K562 (cell line): ENCODE measurements around the gene MICOS13. TPM values are rescaled to one million over a fixed set of nuclear protein-coding genes. Genes with fewer than 3 reads are reported as not detected.
A peak's percentile ranks its signal among the peaks of the same experiment; 100 is the strongest.

ENCODE experiments used
- ADNP ChIP-seq: fragments of 200-800 bp; sonication (Bioruptor generic); IDR thresholded peaks from 2 replicates; pipeline ENCODE4 v1.6.1; 2016; ENCODE audit warnings: missing genetic modification characterization, missing compliant biosample characterization
- ARID2 ChIP-seq: fragments of 450-650 bp; IDR thresholded peaks from 2 replicates; pipeline ENCODE4 v1.6.1; 2017; ENCODE audit warnings: antibody characterized with exemption, mild to moderate bottlenecking
- ATF3 ChIP-seq, 2 experiments: fragments of 450-650 bp in 1 of 2; sonication (generic) in 1 of 2; formaldehyde crosslinking in 1 of 2; IDR thresholded peaks in 1 of 2; conservative IDR thresholded peaks in 1 of 2; 2 replicates each; pipeline versions ENCODE4 v1.6.1 to v1.8.1; 2016 to 2023; ENCODE audit warnings: mild to moderate bottlenecking in 2 of 2, moderate library complexity in 2 of 2, inconsistent platforms in 1 of 2, missing genetic modification reagents in 1 of 2
- DDX20 ChIP-seq: fragments of 450-650 bp; IDR thresholded peaks from 2 replicates; pipeline ENCODE4 v1.6.1; 2016; ENCODE audit warnings: missing genetic modification characterization, low read depth, mild to moderate bottlenecking, missing compliant biosample characterization, moderate library complexity
- E2F8 ChIP-seq: fragments of 450-650 bp; IDR thresholded peaks from 2 replicates; pipeline ENCODE4 v1.7.1; 2018; ENCODE audit warnings: mild to moderate bottlenecking, low read depth; ENCODE audit not compliant: partially characterized antibody
- EP400 ChIP-seq: fragments of 450-650 bp; IDR thresholded peaks from 2 replicates; pipeline ENCODE4 v1.6.1; 2017; ENCODE audit warnings: antibody characterized with exemption, mild to moderate bottlenecking, moderate library complexity
- FOXA1 ChIP-seq: fragments of 450-650 bp; IDR thresholded peaks from 2 replicates; pipeline ENCODE4 v1.6.1; 2016; ENCODE audit warnings: mild to moderate bottlenecking, borderline replicate concordance
- GATA2 ChIP-seq: sonication (generic); formaldehyde crosslinking; IDR thresholded peaks from 2 replicates; pipeline ENCODE4 v1.4.0; 2020; ENCODE audit warnings: mild to moderate bottlenecking, missing genetic modification reagents
- GTF2B ChIP-seq: IDR thresholded peaks from 2 replicates; pipeline ENCODE4 v1.6.1; 2011; ENCODE audit not compliant: insufficient read length; ENCODE audit errors: extremely low read depth
- HNRNPK ChIP-seq: fragments of 200-400 bp; formaldehyde crosslinking; IDR thresholded peaks from one replicate; pipeline ENCODE4 v1.6.1; 2018; ENCODE audit warnings: mild to moderate bottlenecking, low read depth, low read length; ENCODE audit not compliant: poor library complexity, severe bottlenecking
- KAT7 ChIP-seq: sonication (generic); formaldehyde crosslinking; IDR thresholded peaks from 2 replicates; pipeline ENCODE4 v1.8.0; 2022; ENCODE audit warnings: missing genetic modification reagents, mild to moderate bottlenecking, borderline replicate concordance
- MLLT1 ChIP-seq, 2 experiments: fragments of 450-650 bp; IDR thresholded peaks; 2 replicates each; pipeline ENCODE4 v1.6.1; 2016
- NR3C1 ChIP-seq: sonication (generic); formaldehyde crosslinking; IDR thresholded peaks from 2 replicates; pipeline ENCODE4 v1.8.1; 2022; ENCODE audit warnings: missing genetic modification reagents
- NUFIP1 ChIP-seq: fragments of 450-650 bp; IDR thresholded peaks from 2 replicates; pipeline ENCODE4 v1.6.1; 2018; ENCODE audit not compliant: partially characterized antibody
- PML ChIP-seq: IDR thresholded peaks from 2 replicates; pipeline ENCODE4 v1.6.1; 2012; ENCODE audit warnings: low read length, inconsistent platforms
- PTBP1 ChIP-seq: fragments of 200-400 bp; formaldehyde crosslinking; IDR thresholded peaks from 2 replicates; pipeline ENCODE4 v1.6.1; 2017; ENCODE audit warnings: low read depth, low read length
- PYGO2 ChIP-seq: fragments of 450-650 bp; IDR thresholded peaks from 2 replicates; pipeline ENCODE4 v1.6.1; 2016; ENCODE audit warnings: mild to moderate bottlenecking, missing genetic modification characterization, moderate library complexity, missing compliant biosample characterization
- RAD51 ChIP-seq: fragments of 450-650 bp; IDR thresholded peaks from 2 replicates; pipeline ENCODE4 v1.7.1; 2016; ENCODE audit warnings: low read depth, mild to moderate bottlenecking, borderline replicate concordance
- RBM14 ChIP-seq: fragments of 200-400 bp; formaldehyde crosslinking; IDR thresholded peaks from 2 replicates; pipeline ENCODE4 v1.6.1; 2018; ENCODE audit warnings: low read depth, mild to moderate bottlenecking, low read length, moderate library complexity, borderline replicate concordance; ENCODE audit not compliant: insufficient read depth
- SNRNP70 ChIP-seq: fragments of 200-400 bp; formaldehyde crosslinking; optimal IDR thresholded peaks from 2 replicates; pipeline ENCODE3; 2017; ENCODE audit warnings: low read depth, low read length
- SUPT5H ChIP-seq: fragments of 450-650 bp; IDR thresholded peaks from 2 replicates; pipeline ENCODE4 v1.6.1; 2016
- ZKSCAN8 ChIP-seq: fragments of 200-800 bp; sonication (Bioruptor generic); IDR thresholded peaks from 2 replicates; pipeline ENCODE4 v1.6.1; 2016; ENCODE audit warnings: missing genetic modification characterization, missing compliant biosample characterization
- ZNF232 ChIP-seq: sonication (generic); formaldehyde crosslinking; IDR thresholded peaks from 2 replicates; pipeline ENCODE4 v1.8.0; 2022; ENCODE audit warnings: mild to moderate bottlenecking, missing genetic modification reagents
- polyA plus RNA-seq, 8 experiments: library from polyadenylated mRNA; depleted of rRNA in 4 of 8; stranded (reverse) in 5 of 8; unstranded in 3 of 8; fragments of >200 nt; fragmentation: Nextera tagmentation in 2 of 8; fragmentation: Illumina TruSeq in 1 of 8; extraction: Ambion mirVana in 2 of 8; extraction: Trizol in 1 of 8; gene quantifications; 2 replicates each; pipeline versions ENCODE4 v1.2.1 to v1.2.3, GENCODE V29; 2011 to 2014; ENCODE audit warnings: inconsistent platforms in 1 of 8, missing spikeins in 1 of 8
- total RNA-seq, 7 experiments: library from RNA; depleted of rRNA in 6 of 7; stranded (reverse); fragments of >200 nt in 6 of 7; fragmentation: Illumina TruSeq in 2 of 7; extraction: Trizol in 2 of 7; gene quantifications; 2 replicates each; pipeline versions ENCODE4 v1.2.1 to v1.2.3, GENCODE V29; 2011 to 2021; ENCODE audit warnings: low replicate concordance in 1 of 7

MICOS13 gene
- total and polyA plus RNA-seq, 9 of the 15 experiments (the other 6 are each of a cell fraction or from before 2014, with no cell fraction given): 15.5 to 220 (median 49.4) TPM

GRCh38 chr19:5690125-5690954, 10.0 kb upstream of the MICOS13 start, which contains the start of gene RPL36 (continued):
- peak; percentile 68 for TF ChIP-seq E2F8
- TF ChIP-seq HNRNPK: no peak
- no peak for TF ChIP-seq SNRNP70
- TF ChIP-seq ZNF232 (CRISPR knock-in tag): no peak
- TF ChIP-seq MLLT1 (IDR thresholded peaks at IDR 0.05): peak; percentile 49 to 76; a peak in 3 of 4 replicates
- TF ChIP-seq KAT7 (CRISPR knock-in tag): peak; percentile 66
- TF ChIP-seq GTF2B: peak; percentile 94
- TF ChIP-seq ADNP (tag): no peak
- peak; percentile 99 for TF ChIP-seq EP400
- no peak for TF ChIP-seq ARID2
- TF ChIP-seq PTBP1: peak; percentile 82
- no peak for TF ChIP-seq GATA2 (CRISPR knock-in tag)
- peak; percentile 15; the same call in 1 of the 2 replicates for TF ChIP-seq RAD51
- TF ChIP-seq DDX20: no peak
- no peak for TF ChIP-seq ZKSCAN8 (CRISPR knock-in tag)
- peak; percentile 94 for TF ChIP-seq PML
- no peak for TF ChIP-seq NR3C1 (CRISPR knock-in tag)
- no peak for TF ChIP-seq RBM14
- no peak for TF ChIP-seq NUFIP1
- TF ChIP-seq ATF3 (IDR thresholded peaks at IDR 0.05): no peak
- peak; percentile 80 for TF ChIP-seq ATF3 (CRISPR knock-in tag; conservative IDR thresholded peaks at IDR 0.05)
- TF ChIP-seq SUPT5H: peak; percentile 99
- no peak for TF ChIP-seq PYGO2 (tag)
- no peak for TF ChIP-seq FOXA1
